Right renal pelvis (tissue), 4 donors: ENCODE measurements around the gene SLC2A6. TPM values are rescaled to one million over a fixed set of nuclear protein-coding genes. Genes with fewer than 3 reads are reported as not detected.
A peak's percentile ranks its signal among the peaks of the same experiment; 100 is the strongest.

Experiments used
- DNase-seq, 4 donors: peaks; one replicate each; pipeline ENCODE4 v3.0.0-alpha.2; 2013; ENCODE audit warnings: low read depth in 4 of 4, low spot score in 3 of 4, missing footprints in 1 of 4
- polyA plus RNA-seq, 4 donors: library from polyadenylated mRNA; unstranded; fragments of 120-200 nt; gene quantifications; one replicate each; pipeline ENCODE4 v1.2.1, GENCODE V29; 2013; ENCODE audit not compliant: insufficient read length in 4 of 4

Gene SLC2A6, protein sequence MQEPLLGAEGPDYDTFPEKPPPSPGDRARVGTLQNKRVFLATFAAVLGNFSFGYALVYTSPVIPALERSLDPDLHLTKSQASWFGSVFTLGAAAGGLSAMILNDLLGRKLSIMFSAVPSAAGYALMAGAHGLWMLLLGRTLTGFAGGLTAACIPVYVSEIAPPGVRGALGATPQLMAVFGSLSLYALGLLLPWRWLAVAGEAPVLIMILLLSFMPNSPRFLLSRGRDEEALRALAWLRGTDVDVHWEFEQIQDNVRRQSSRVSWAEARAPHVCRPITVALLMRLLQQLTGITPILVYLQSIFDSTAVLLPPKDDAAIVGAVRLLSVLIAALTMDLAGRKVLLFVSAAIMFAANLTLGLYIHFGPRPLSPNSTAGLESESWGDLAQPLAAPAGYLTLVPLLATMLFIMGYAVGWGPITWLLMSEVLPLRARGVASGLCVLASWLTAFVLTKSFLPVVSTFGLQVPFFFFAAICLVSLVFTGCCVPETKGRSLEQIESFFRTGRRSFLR
- 1 to 10 TPM; 1.1 to 2.3 (median 1.5) TPM for polyA plus RNA-seq

DNA sequence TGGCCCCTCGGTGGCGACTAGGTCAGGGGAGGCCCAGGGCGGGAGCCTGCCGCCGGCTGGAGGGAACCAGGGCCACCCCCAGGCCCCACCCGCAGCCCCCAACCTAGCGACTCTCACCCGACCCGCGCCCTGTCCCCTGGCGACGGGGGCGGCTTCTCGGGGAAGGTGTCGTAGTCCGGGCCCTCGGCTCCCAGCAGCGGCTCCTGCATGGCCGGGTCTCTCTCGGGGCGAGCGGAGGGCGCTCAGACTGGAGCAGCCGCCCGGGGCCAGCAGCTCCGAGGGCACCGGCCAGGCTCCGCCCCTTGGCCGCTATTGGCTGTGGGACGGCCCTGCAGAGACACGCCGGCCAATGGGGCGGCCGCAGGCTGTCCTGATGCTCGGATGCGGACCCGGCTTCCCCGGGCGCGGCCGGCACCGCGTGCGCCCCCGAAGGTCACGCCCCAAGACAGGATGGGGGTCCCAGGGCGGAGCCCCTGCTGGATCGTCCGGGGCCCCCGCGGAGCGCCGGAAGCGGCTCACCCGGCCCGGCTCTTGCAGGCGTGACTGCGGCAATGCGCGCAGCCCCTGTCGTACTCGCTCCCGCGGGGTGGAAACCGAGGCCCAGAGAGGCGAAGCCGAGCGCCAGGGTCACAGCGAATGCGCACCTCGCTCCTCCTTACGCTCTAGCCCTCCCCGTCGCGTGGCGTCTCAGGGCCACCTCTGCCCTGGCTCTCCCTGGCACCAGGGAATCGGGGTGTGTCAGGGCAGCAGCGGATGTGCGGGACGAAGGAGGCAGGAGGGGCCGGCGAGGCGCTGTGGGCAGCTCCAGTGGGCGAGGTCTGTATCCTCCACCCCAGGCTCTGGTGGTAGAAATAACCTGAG, at the start of gene SLC2A6:
TSS of gene SLC2A6 (minus strand) at position 249 of the 861 bp plus-strand sequence. CDS start at position 209, 40 bp downstream.
- peak in 2 of 4 donors; percentile 48 to 63 for DNase-seq

DNA sequence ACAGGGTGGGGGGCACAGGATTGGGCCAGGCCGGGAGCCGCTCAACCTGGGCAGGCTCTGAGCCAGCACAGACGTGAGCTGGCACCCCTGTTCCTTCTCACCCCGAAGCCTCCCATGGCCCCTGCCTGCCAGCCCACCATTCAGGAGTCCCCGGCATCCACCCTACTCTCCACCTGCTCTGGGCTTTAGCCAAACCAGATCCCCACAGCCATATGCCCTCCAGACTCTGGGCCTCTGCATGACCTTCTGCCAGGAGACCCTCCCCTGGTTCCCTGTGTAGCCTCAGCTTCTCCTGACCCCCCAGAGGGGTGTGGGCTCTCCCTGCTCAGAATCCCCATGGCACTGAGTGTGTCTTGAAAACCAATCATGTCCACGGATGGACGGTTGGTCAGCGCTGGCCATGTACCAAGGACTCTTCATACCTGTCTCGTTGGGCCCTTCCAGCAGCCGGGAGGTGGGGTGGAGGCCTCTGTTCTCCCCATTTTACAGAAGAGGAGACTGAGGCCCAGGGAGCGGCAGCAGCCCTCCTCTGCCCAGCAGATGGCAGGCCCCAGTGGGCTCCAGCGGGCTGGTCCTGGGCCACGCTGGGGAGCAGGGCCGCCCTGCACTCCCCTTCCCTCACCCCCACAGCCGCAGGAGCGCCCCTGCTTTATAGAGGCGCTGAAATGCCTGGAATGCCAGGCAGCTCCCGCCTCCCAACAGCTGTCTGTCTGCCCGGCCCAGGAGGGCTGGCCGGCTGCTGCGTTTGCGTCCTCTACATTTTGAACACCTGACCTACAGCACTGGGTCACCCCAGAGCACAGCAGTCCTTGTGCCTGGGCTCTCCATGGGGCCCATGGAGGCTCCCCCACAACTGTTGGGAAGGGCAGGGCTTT, 49.3 kb upstream of the SLC2A6 start:
- no peak for DNase-seq

DNA sequence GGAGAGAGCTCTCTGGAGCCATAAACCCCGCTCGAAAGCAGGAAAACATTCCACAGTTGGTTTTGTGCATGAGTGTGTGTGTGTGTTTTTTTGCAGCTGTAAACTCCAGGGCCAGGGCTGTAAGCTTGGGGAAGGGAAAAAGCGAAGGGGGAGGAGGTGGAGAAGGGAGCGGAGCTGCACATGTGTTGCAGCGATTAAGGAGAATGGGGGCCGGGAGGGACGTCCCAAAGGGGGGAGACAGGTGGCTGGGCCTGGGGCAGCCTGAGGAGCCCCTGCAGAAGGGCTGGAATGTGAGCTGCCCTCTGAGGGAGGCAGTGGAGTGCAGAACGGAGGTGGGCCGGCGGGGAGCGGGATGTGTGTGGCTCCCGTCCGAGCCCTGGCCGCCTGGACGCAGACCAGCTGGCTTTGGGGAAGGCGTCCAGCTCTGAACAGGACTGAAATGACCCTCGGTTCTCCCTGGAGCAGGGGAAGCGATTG, 48.6 kb upstream of the SLC2A6 start:
- DNase-seq = no peak

DNA sequence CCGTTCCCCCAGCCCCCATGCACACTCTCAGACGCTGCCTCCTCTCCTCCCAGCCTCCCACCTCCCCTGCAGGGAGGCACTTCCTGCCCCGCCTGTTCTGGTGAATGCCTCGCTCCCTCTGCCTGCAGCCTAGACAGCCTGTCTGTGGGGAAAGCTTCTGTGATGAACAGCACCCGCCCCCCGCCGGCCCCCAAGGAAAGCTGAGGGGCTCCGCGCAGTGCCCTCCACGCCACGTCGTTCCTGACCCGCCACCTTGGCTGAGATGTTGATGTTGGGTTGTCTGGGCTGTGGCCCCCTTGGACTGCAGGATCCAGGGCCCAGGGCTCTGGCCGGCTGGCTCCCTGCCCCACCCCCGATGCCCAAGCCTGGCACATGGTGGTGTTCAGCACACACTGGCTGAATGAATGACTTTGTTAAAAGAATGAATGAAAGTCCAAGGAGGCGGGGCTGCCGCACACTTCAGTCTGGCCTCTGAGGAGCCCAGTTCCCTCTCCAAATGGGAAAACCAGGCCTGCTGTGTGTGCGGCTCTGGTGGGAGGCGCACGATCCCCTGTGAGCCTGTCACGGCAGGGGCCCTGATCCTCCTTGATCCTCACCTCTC, 47.9 kb upstream of the SLC2A6 start:
- no peak for DNase-seq

DNA sequence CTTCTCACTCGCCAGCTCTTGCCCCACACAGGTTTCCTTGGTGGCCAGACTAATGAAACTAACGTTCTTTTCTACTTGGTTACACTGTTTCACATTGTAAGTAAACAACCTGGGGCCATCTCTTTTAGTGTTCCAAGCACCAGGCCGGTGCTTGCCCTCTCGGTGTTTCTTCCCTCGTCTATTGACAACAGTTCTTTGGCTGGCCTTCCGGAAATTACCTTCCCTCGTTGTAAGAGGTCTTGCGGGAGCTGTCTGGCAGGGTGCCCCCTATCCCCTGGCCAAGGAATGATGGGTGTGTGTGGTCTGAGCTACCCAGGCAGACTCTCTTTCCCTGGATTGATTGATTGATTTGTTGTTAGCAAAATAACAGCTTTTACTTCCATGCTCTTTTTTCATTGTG, 46.8 kb upstream of the SLC2A6 start:
- DNase-seq = no peak

DNA sequence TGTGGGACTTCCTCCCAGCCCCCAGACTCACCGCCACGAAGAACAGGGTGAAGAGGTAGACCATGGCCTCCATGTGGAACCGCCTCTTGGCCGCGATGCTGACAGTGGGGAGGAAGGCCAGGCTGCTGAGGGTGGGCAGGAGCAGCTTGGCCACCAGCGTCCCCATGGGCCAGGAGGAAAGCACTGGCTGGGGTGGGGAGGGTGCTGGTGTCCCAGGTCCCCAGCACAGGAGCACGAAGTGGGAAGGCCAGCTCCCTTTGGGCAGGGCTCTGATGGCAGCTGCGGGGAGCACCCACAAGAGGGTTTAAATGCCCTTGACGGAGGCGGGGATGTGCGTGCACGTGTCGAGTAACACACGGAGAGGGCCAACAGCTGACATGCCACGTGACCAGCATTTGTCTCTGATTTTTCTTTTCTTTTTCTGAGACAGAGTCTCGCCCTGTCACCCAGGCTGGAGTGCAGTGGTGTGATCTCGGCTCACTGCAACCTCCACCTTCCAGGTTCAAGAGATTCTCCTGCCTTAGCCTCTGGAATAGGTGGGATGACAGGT, 45.9 kb upstream of the SLC2A6 start, which contains the start of gene MYMK:
TSS of gene MYMK (minus strand) at position 281 of the 550 bp plus-strand sequence. CDS start at position 166, 115 bp downstream.
- no peak for DNase-seq

DNA sequence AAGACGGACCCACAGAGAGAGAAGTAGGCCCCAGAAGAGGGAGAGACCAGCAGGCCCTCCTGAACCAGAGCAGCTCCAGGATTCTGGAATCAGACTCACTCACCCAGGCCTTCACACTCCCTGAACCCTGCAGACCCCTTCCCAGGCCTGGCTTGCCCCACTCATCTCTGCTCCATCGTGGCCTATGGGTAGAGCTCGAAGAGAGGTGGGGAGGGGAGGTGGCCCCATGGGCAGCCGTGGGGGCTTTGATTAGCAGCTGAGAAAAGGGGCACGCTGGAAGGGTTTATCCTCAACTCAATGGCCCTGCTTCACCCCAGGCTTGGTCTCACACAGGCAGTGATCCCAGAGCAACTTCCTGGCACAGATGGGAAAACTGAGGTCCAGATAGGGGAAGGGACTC, 45.2 kb upstream of the SLC2A6 start:
- DNase-seq = no peak

DNA sequence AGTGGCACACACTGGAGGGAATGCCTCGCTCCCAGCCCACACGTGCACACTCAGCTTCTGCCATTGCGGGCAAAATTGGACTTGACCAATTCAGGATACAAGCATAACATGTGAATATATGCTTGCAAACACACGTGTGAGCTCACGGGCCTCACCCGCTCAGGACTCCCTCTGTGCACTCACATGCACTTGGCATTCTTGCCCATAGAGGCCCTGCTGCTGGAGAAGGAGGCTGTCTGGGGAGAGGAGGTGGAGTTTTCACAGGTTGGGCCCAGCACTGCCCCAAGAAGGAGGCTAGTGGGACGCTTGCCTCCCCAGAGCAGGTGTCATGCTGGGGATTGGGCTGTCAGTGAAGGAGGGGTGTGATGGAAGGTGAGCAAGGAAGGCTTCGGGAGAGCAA, 44.2 kb upstream of the SLC2A6 start:
- no peak for DNase-seq

DNA sequence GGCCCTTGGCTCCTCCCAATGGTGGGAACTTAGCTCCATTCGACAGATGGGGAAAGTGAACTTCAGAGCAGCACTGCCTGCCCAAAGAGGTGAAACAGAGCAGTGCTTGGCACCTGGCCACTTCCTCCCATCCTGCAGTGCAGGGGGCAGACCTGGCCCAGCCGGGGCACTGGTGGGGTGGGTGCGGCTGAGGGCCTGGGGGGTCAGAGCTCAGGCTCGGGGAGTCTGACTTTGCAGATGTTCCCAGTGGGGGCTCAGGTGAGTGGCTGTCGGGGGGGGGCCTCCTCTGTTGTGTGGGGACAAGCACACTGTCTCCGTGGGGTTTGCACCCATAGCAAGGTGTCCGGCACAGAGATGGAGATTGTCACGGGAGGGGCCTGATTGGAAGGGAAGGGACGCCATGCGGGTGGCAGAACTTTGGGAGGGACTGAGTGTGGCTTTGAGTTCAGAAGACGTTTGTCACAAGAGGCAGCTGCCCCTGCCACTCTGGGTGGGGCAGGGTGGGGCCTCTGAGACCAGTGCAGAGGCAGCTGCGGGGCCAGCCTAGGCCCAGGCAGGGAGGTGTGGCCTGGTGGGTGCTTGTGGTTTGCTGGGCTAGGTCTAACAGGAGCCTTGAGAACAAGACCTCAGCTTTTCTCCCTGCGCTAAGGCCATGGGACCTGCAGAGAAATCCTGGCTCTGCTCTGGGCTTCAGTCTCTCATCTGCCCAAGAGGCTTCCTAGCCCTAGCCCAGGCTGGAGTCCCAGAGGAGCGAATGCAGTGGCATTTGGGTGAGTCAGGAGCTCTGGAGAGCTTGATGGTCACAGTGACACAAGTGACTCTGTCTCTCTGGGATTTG, 43.4 kb upstream of the SLC2A6 start:
- no peak for DNase-seq

DNA sequence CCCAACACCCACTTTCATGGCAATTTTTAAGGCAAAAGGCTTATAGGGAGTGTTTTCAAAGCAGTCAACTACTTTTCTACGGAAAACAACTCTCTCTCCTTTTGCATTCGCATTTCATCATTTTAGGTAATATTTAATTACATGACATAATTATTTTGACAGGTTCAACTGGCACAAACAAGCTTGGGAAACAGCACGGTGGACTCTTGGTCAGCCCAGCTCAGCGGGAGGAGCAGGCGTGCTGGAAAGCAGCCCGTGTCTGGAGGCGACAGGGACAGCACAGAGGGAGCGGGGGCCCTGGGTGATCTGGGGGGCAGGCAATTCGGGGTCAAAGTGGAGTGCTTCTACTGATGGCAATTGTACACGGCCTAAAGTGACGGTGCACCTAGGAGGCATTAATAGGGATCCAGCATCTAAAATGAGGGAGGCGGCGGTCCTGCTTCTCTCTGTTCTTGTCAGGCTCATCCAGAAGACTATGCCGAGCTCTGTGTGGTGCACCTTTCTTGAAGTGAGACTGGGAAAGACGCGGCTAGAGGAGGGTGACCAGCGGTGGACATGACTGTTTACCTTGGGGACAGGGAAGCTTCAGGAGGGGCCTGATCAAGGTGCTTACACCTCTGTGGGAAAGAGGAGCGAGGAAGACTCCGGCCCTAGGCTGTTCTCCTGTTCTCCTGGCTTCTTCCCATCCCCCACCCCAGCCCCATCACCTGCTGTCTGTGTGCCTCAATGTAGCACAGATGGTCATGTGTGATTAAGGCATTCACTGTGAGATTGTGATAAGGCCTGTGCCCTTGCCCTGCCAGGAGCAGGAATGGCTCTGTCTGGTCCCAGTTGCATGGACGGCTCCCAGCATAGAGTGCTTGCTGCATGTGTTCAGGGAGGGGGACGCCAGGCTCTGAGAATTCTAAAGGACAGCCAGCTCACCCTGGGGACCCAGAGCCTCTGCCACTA, 42.5 kb upstream of the SLC2A6 start:
- DNase-seq = no peak

DNA sequence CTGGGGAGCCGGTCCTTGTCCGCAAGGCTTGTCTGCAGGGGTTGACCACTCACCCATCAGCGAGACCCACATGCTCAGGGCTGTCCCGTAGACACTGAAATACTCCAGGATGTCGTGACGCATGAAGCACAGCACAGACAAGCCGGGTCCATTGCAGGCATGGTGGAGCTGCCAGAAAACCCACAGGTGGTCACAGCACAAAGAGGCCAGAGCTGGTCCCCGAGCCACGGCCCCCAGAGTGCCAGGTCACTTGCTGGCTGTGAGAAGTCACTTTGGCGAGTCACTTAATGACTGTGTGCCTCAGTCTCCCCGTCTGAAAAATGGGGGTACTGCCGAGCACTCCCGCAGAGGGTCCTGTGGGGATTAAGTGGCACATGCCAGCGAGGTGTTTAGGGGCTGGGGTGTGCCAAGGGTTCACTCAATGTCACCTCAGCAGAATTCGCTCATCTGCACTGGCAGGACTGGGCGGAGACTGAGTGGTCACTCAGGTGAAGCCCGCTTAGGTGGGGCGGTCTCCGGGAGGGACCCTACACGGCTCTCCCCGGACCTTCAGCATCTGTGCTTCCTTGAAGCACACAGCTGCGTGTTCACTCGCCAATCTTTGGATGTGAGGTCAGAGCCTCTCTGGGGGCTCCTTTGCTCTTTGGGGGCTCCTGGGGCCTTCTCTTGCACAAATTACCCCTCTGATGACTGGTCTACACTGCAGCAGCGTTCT, 41.4 kb upstream of the SLC2A6 start:
- no peak for DNase-seq

DNA sequence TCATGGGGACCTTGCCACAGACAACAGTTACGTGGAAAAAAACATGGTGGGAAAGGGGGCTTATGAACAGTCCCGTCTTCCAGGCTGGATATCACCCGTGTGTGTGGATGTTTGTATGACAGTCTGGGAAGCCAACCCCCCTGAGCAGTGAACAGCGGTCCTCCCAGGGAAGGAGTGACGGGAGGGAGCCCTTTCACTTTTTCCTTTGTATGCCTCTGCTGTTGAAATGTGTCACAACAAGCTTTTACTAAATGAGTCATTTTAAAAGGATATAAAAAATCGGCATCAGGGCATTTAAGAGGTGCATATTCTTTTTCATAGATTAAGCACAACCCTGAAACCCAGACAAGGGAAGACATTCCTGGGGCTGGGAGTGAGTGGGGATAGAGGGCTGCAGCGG, 40.8 kb upstream of the SLC2A6 start:
- no peak for DNase-seq

DNA sequence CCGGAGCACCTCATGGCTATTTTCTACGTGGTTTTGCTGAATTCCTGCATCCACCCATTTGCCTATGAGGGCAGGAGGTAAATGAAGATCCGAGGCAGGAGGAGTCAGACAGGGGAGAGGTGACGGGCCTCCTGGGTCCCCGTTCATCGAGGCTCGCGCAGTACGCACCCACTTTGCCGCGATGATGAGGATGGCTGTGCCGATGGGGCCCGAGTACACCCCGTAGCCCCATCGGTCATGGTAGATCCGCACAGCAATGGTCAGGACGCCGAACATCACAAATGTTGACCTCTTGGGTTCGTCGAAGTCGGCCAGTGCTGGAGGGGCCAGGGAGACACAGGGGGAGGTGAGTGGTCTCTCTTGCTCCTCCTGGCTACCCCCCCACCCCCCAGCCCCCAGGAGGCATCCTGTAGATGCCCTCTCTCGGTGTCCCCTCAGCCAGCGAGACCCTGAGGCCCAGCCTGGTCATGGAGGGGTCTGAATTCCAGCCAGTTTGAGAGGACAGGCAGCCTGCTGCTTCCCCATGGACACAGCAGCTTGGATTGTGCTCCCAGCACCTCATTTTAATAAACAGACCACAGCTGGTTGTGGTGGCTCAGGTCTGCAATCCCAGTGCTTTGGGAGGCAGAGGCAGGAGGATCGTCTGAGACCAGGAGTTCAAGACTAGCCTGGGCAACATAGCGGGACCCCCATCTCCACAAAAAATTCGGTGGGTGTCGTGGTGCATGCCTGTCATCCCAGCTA, 40.0 kb upstream of the SLC2A6 start:
- no peak for DNase-seq

DNA sequence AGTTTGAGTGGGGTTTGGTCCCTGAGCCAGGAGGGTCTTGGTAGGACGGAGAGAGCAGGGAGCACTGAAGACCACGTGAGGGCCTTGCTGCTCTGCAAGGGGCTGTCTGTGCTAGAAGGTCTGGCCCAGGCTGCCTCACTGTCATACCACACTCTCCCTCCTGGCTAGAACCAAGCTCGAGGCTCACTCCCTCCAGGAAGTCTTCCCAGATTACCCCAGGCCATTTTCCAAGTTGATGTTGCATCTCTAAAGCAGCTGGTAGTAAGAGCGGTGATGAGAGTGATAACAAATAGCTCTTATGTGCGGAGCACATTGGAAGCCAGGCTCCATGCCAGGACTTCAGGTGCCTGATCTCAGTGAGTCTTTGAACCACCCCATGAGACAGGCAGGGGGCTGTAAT, 39.3 kb upstream of the SLC2A6 start:
- DNase-seq = no peak

DNA sequence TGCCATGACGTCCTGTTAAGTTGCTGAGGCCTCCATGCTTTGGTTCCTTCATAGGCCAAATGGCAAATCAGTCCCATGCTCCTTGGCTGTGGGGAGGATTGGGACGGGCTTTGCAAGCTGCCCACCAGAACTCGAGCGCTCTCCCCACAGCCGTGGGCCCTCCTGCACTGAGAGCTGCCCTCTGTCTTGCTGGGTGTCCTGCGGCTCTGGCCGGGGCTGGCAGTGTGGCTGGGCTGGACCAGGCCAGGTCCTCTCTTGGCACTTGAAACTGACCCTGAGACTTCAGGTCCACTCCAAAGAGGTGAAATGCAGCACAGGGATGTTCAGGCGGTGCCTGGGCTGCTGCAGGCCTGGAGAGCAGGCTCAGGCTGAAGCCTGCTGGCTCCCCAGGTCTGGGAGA, 38.8 kb upstream of the SLC2A6 start:
- no peak for DNase-seq

DNA sequence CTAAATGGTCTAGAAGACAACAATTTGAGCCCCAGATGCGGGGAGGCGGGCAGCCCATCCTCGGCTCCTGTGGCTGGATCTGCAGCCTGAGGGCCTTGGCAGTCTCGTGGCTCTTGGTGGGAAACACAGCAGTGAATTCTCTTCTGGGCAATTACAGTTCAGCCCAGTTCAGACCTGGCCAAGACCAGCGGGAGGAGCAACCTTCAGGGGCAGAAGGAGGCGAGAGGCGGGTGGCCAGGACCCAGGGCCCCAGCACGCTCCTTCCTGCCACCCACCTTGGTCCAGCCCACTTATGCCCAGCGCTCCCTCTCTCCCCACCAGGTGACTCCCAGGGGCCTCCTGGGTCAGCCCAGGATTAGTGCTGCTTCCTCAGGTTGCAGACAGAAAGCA, 38.1 kb upstream of the SLC2A6 start:
- no peak for DNase-seq
